Measurements from ENCODE around the gene NOTO.

Gene NOTO

GRCh38 chr2:73257021-73257420 is 54.6 kb downstream of the NOTO start:
- ChIA-PET CTCF (interaction anchor here (0.8 to 1.1 kb wide), 2 partner anchors 172 to 364 kb away, joined by 3 read pairs; no protein-coding TSS in a partner anchor), POLR2A (interaction anchor here (1.0 kb wide), 1 partner anchor 23 kb away, joined by 4 read pairs; the partner anchor contains the start of gene CCT7)
- TF ChIP-seq CTCF (IDR thresholded peaks at IDR 0.05; ENCODE audit: insufficient read depth, low read length, missing control alignments), result no peak
- no peak for DNase-seq (ENCODE audit: low read depth, low spot score)
- H3K4me3 ChIP-seq (ENCODE audit: low read depth, low read length), result no peak overlapping the region

- ChIA-PET POLR2A (interaction anchor here (1.0 kb wide), 1 partner anchor 23 kb away, joined by 4 read pairs; the partner anchor contains the start of gene CCT7), CTCF (interaction anchor here (0.8 to 1.2 kb wide), 3 partner anchors 12 to 364 kb away, joined by 3 read pairs; no protein-coding TSS in a partner anchor)
- TF ChIP-seq CTCF (IDR thresholded peaks at IDR 0.05; ENCODE audit: insufficient read depth, low read length, missing control alignments), result no peak
- no peak overlapping the region for H3K4me3 ChIP-seq (ENCODE audit: low read depth, low read length)
- DNase-seq (ENCODE audit: low read depth, low spot score), result no peak
Measured at GRCh38 chr2:73257425-73258125, 55.2 kb downstream of the NOTO start.

GRCh38 chr2:73258186-73258912 is 56.0 kb downstream of the NOTO start:
- no peak overlapping the region for H3K4me3 ChIP-seq (ENCODE audit: low read depth, low read length)
- DNase-seq (ENCODE audit: low read depth, low spot score), result no peak
- POLR2A ChIA-PET, result no interaction called here
- no peak for TF ChIP-seq CTCF (IDR thresholded peaks at IDR 0.05; ENCODE audit: insufficient read depth, low read length, missing control alignments)
- CTCF ChIA-PET, result interaction anchor here (1.2 to 1.7 kb wide), 3 partner anchors 10 to 366 kb away, joined by 3 to 4 read pairs (median 4); no protein-coding TSS in a partner anchor

- CTCF ChIA-PET, result interaction anchor here (1.2 to 1.9 kb wide), 5 partner anchors 10 to 367 kb away, joined by 3 to 6 read pairs (median 4); no protein-coding TSS in a partner anchor
- POLR2A ChIA-PET, result no interaction called here
- TF ChIP-seq CTCF (IDR thresholded peaks at IDR 0.05; ENCODE audit: insufficient read depth, low read length, missing control alignments), result no peak
- no peak for DNase-seq (ENCODE audit: low read depth, low spot score)
- no peak overlapping the region for H3K4me3 ChIP-seq (ENCODE audit: low read depth, low read length)
Measured at GRCh38 chr2:73258913-73259215, 56.5 kb downstream of the NOTO start.

GRCh38 chr2:73259276-73259675 is 56.9 kb downstream of the NOTO start:
- POLR2A ChIA-PET, result interaction anchor here (1.0 kb wide), 1 partner anchor 15 kb away, joined by 3 read pairs; no protein-coding TSS in a partner anchor
- no peak overlapping the region for H3K4me3 ChIP-seq (ENCODE audit: low read depth, low read length)
- CTCF ChIA-PET, result interaction anchor here (1.2 to 1.9 kb wide), 5 partner anchors 9 to 367 kb away, joined by 4 to 6 read pairs (median 5); no protein-coding TSS in a partner anchor
- DNase-seq (ENCODE audit: low read depth, low spot score), result no peak
- TF ChIP-seq CTCF (IDR thresholded peaks at IDR 0.05; ENCODE audit: insufficient read depth, low read length, missing control alignments), result no peak
